ENCODE data around the gene TAF6L. TPM values are rescaled to one million over a fixed set of nuclear protein-coding genes. Genes with fewer than 3 reads are reported as not detected.

Gene TAF6L
- polyA plus RNA-seq, 1 donor (not counting 4 experiments of a cell fraction or from before 2014, with no cell fraction given) = 14.7 TPM

DNA sequence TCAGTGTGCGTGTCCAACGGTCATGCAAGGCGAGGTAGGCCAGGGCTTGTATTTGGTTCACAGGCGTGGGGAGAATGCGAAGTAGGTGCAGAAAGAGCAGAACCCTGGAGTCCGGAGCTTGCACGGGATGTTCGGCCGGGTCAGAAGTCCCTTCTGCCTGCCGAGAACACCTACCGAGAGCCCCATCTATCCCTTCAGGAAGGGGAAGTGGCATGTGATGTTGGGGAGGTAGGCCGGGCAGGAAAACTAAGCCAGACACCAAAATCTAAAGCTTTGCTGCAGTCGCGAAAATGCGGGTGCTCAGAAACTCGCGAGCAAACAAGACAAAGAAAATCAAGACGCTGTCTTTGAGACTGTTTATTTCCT lies 435 bp upstream of the TAF6L start:
- DNase-seq (ENCODE audit: low read depth, low spot score) = no peak
- Histone ChIP-seq H3K27ac (ENCODE audit: control insufficient read depth, insufficient read depth, low read length) (peak overlapping the region; percentile 85), H3K36me3 (ENCODE audit: control insufficient read depth in 2 of 2, extremely low read depth in 1 of 2, insufficient read depth in 2 of 2, low read length in 2 of 2) (peaks cover 6 to 11% of the 10 kb centered on the region in 2 experiments), H3K79me2 (ENCODE audit: control insufficient read depth, insufficient read depth, low read length) (peaks cover 15% of the 10 kb centered on the region), H3K27me3 (ENCODE audit: control insufficient read depth, extremely low read depth, insufficient read depth, low read length) (no peaks in the 10 kb centered on the region), H3K4me3 (ENCODE audit: control insufficient read depth in 2 of 3, extremely low read depth in 1 of 3, insufficient read depth in 2 of 3, low read depth in 1 of 3, low read length in 3 of 3) (peak overlapping the region; percentile 63 to 83 (median 82)), H3K4me2 (ENCODE audit: control insufficient read depth, extremely low read depth, insufficient read depth, low read depth, low read length) (peak overlapping the region; percentile 86), H3K4me1 (ENCODE audit: control insufficient read depth, extremely low read depth, insufficient read depth, low read length) (peaks cover 18% of the 10 kb centered on the region), H2AFZ (ENCODE audit: control insufficient read depth, low read length) (peak overlapping the region; percentile 96), H3K9ac (ENCODE audit: control insufficient read depth, extremely low read depth, insufficient read depth, low read length) (peak overlapping the region; percentile 82), H4K20me1 (ENCODE audit: control insufficient read depth, extremely low read depth, insufficient read depth, low read length) (no peaks in the 10 kb centered on the region), H3K9me3 (ENCODE audit: control insufficient read depth, low read depth, low read length) (no peaks in the 10 kb centered on the region), H3K9me1 (ENCODE audit: control insufficient read depth, extremely low read depth, insufficient read depth, low read length) (no peaks in the 10 kb centered on the region)
- TF ChIP-seq EZH2 (IDR thresholded peaks at IDR 0.05; ENCODE audit: low read length) = no peak
- TF ChIP-seq, protein P1, sequence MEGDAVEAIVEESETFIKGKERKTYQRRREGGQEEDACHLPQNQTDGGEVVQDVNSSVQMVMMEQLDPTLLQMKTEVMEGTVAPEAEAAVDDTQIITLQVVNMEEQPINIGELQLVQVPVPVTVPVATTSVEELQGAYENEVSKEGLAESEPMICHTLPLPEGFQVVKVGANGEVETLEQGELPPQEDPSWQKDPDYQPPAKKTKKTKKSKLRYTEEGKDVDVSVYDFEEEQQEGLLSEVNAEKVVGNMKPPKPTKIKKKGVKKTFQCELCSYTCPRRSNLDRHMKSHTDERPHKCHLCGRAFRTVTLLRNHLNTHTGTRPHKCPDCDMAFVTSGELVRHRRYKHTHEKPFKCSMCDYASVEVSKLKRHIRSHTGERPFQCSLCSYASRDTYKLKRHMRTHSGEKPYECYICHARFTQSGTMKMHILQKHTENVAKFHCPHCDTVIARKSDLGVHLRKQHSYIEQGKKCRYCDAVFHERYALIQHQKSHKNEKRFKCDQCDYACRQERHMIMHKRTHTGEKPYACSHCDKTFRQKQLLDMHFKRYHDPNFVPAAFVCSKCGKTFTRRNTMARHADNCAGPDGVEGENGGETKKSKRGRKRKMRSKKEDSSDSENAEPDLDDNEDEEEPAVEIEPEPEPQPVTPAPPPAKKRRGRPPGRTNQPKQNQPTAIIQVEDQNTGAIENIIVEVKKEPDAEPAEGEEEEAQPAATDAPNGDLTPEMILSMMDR (optimal IDR thresholded peaks at IDR 0.05 in 1 of 3, IDR thresholded peaks at IDR 0.05 in 1 of 3, conservative IDR thresholded peaks at IDR 0.05 in 1 of 3; ENCODE audit: extremely low read depth in 1 of 3, insufficient read depth in 2 of 3, low read length in 3 of 3) = no peak
- no peak for FAIRE-seq
- dilution Hi-C loops (cut with MboI; ENCODE audit: extremely low pct_ligation_motif_present, low sequenced_read_pairs) = no loop called here

DNA sequence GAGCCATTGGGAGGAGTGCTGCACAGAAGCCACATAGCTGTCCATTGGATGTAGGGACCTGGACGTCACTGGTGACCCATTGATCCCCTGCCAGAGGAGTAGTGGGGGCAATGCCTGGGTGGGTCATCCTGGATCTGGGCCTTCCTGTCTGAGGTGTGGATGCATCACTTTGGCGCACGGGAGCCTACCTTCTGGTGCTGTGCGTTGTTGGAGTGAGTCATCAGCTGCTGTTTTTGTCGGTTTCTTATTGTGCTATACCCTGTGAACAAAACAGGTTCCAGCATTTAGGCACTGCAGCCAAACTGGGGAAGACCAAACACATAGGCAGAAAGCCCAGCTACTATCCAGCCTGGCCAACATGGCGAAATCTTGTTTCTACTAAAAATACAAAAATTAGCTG lies 3.2 kb downstream of the TAF6L start:
- dilution Hi-C loops (cut with MboI; ENCODE audit: extremely low pct_ligation_motif_present, low sequenced_read_pairs) = no loop called here
- FAIRE-seq = no peak

More for the DNA sequence above, 3.2 kb downstream of the TAF6L start:
- H3K9me3 ChIP-seq (ENCODE audit: control insufficient read depth, low read depth, low read length) = no peaks in the 10 kb centered on the region
- H3K4me2 ChIP-seq (ENCODE audit: control insufficient read depth, extremely low read depth, insufficient read depth, low read depth, low read length) = no peak overlapping the region
- H3K36me3 ChIP-seq (ENCODE audit: control insufficient read depth in 2 of 2, extremely low read depth in 1 of 2, insufficient read depth in 2 of 2, low read length in 2 of 2) = peaks cover 8 to 10% of the 10 kb centered on the region in 2 experiments
- H2AFZ ChIP-seq (ENCODE audit: control insufficient read depth, low read length) = no peak overlapping the region
- no peak overlapping the region for H3K4me3 ChIP-seq (ENCODE audit: control insufficient read depth in 2 of 3, extremely low read depth in 1 of 3, insufficient read depth in 2 of 3, low read depth in 1 of 3, low read length in 3 of 3)
- H3K27ac ChIP-seq (ENCODE audit: control insufficient read depth, insufficient read depth, low read length) = no peak overlapping the region
- H3K79me2 ChIP-seq (ENCODE audit: control insufficient read depth, insufficient read depth, low read length) = peaks cover 15% of the 10 kb centered on the region
- peaks cover 18% of the 10 kb centered on the region for H3K4me1 ChIP-seq (ENCODE audit: control insufficient read depth, extremely low read depth, insufficient read depth, low read length)
- no peaks in the 10 kb centered on the region for H3K27me3 ChIP-seq (ENCODE audit: control insufficient read depth, extremely low read depth, insufficient read depth, low read length)
- no peak overlapping the region for H3K9ac ChIP-seq (ENCODE audit: control insufficient read depth, extremely low read depth, insufficient read depth, low read length)
- H4K20me1 ChIP-seq (ENCODE audit: control insufficient read depth, extremely low read depth, insufficient read depth, low read length) = no peaks in the 10 kb centered on the region
- H3K9me1 ChIP-seq (ENCODE audit: control insufficient read depth, extremely low read depth, insufficient read depth, low read length) = no peaks in the 10 kb centered on the region
- DNase-seq (ENCODE audit: low read depth, low spot score) = no peak
- TF ChIP-seq, protein P1 (optimal IDR thresholded peaks at IDR 0.05 in 1 of 3, IDR thresholded peaks at IDR 0.05 in 1 of 3, conservative IDR thresholded peaks at IDR 0.05 in 1 of 3; ENCODE audit: extremely low read depth in 1 of 3, insufficient read depth in 2 of 3, low read length in 3 of 3) = no peak
- no peak for TF ChIP-seq EZH2 (IDR thresholded peaks at IDR 0.05; ENCODE audit: low read length)

All from keratinocyte (primary cell).